GM18502 (cell line): ENCODE measurements around the gene MYBPH.

Source experiments
- ATAC-seq: cut with Tn5 transposase; IDR thresholded peaks from one replicate; pipeline ENCODE4 v1.9.1; 2021; ENCODE audit warnings: mild to moderate bottlenecking; ENCODE audit not compliant: unreplicated experiment, poor library complexity

Gene MYBPH

GRCh38 chr1:203201516-203202205 lies 26.0 kb upstream of the MYBPH start:
- no peak for ATAC-seq

DNA sequence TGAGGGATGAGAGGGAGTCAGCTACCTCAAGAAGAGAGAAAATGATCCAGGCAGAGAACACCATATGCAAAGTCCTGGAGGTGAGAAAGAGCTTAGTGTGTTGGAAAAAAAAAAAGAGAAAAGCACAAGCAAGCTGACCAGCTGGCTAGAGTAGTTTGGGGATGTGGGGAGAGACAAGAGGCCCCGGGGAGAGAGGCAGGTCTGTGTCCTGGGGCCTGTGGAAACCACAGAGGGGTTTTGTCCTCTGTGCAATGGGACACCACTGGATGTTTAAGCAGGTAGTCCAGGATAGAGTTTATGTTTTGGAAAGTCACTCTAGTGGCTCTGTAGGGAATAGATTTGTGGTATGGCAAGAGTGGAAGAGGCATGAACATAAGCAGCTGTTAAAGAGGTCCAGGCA lies 25.3 kb upstream of the MYBPH start:
- ATAC-seq = no peak

- ATAC-seq = no peak
Measured at GRCh38 chr1:203199816-203200571, 24.4 kb upstream of the MYBPH start.

DNA sequence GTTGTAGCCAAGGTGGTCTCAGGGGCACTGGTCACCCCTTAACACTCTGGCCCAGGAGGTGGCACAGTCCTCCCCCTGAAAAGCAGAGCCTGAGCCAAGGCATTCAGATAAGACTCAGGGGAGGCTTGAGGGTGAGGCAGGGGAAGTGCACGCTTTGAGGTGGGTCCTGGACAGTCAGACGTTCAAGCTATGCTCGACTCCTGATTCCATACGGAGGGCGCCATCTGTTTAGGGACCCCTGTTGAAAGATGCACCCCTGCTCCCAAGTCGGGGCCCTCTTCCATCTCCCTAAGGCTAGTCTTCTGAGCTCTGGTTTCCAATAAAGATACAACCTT lies 23.8 kb upstream of the MYBPH start:
- no peak for ATAC-seq

DNA sequence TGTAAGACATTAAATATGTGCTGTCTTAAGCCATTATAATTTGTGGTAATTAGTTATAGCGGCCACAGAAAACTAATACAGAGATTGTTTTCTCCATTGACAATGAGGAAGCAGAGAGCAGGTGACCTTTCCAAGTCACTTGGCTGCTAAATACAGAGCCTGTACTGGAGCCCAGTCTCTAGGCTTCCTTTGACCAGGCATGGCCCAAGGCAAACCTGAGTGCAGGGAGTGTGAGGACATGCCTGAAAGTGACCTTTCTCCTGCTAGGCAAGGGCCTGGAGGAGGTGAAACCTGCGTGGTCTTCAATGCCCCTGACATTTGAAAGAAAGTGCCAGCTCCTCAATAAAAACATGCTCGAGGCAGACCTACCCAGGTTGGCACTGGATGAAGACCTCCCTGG lies 23.4 kb upstream of the MYBPH start:
- no peak for ATAC-seq

- ATAC-seq = no peak
Measured at GRCh38 chr1:203197625-203198024, 22.0 kb upstream of the MYBPH start.

DNA sequence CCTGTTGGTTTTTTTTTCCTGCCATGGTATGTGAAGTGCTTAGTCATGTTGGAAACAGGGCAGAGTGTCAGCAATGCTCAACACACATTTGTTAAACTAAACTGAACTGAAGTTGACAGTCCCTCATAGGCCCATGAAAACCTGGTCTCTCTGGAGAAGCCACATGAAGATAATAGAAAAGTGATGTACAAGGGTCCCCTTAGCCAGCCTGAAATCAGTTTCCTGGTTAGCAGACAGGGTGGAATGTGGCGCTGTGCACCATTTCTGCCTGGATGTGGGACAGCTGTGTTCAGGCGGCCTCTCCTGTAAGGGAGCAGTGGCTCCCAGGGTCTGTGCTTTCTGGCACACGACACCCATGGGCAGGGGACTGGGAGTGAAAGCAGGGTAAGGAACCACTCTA lies 20.7 kb upstream of the MYBPH start:
- ATAC-seq = no peak

DNA sequence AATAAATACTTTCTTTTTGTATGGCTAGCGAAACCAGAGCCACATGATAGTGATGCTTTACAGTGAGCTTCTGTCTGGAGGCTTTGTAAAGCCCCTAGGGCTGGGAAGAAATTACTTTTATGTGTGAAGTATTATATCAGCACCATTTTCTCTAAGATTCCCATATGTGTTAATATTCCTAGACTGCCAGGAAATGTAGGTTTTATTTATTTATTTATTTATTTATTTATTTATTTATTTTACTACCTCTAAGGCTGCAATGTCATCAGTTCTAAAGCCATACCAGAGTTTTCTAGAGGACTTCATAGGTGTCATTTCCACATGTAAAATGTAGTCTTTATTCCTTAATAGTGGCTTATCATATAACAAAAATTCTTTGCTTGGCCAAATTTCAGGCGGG lies 15.3 kb upstream of the MYBPH start:
- no peak for ATAC-seq

DNA sequence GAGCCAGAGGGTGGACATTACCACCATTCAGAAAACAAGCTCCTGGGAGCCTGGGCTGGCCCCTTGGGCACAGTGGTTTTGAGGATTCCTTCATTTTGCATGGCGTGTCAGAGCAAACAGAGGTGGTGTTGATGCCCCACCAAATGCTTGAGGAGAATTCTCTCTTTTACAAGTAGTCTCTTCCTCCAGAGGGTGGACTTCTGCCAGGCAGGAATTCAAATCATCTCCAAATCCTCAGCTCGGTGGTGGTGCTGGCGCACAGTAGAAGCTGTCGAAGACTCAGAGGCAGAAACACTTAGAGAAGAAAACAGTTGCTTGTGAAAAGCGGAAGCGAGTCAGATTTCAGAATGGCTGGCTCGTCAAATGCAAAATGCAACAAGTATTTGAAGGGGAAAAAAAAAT lies 14.3 kb upstream of the MYBPH start:
- no peak for ATAC-seq

- ATAC-seq = no peak
Measured at GRCh38 chr1:203188686-203189232, 13.1 kb upstream of the MYBPH start.

- no peak for ATAC-seq
Measured at GRCh38 chr1:203187689-203188264, 12.2 kb upstream of the MYBPH start.

- ATAC-seq = no peak
Measured at GRCh38 chr1:203187304-203187685, 11.7 kb upstream of the MYBPH start.

DNA sequence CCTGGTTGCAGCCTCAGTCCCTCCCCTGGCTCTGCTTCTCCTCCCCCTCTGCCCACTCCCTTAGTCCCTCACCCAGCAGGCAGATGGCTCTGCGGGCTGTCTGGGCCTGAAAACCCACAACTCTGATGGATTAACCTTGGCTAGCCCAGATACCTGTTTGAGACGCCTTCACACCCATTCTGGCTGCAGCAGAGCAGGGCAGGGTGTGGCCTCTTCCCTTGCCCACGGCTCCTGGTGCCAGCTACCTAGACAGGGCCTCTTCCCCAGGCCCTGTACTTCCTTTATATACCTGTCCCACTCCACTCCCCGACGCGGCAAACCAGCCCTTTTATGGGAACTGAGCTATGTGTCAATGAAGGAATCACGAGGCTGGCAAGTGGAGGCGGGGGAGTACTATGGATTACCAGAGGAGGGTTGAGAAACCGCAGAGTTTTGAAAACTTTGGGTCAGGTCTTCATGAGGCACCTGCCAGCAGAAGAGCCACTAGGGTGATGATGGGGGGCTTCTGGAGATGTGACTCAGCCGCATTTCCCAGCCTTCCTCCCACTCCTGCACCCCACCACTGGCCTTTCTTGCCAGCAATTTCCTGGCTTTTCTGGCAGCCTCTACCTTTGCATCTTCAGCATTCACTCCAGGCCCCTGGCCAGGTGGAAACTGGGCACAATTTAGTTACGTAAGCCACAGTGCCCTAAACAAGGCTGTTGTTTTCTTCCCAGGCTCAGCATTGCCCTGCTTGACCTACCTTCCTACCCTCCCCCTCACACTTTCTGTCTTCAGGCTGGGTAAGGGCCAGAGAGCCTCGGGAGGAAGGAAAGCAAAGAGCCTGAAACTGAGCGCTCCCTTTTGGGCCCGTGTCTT lies 11.0 kb upstream of the MYBPH start, which contains the start of gene CHI3L1:
Gene CHI3L1, minus strand, starts transcription at position 259 of the 858 bp plus-strand sequence. Its CDS starts 81 bp downstream, at position 178.
- ATAC-seq = no peak

DNA sequence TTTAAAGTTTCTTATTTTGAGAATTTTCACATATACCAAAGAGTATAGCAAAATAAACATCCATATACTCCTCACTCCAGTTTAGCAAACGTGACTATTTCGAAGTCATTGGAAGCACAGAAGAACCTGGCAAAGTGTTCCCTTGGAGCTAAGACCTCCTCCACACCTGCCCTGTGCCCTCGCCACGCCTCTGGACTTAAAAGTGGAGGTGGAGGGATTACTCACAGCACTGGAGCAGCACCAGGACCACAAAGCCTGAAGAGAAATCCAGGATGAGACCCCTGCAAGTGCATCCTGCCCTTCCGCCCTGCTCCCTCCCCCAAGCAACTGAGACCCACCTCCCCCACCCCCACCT lies 10.4 kb upstream of the MYBPH start:
- no peak for ATAC-seq

- ATAC-seq = no peak
Measured at GRCh38 chr1:203185585-203185984, 10.0 kb upstream of the MYBPH start.

DNA sequence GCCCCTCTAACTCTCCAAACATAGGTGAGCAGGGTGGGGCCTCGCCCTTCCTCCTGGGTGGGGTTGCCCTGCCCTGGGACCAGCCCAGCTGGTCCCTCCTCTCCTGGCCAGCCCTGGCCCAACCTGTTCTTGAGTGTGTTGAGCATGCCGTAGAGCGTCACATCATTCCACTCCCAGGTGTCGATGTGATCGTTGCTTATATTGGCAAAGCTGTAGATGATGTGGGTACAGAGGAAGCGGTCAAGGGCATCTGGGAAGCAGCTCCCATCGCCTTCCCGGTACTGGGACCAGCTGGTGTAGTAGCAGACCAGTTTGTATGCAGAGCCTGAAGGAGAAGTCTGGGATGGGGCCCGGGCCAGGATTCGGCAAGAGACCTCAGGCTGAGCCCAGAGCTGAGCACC lies 9.4 kb upstream of the MYBPH start:
- ATAC-seq = no peak

DNA sequence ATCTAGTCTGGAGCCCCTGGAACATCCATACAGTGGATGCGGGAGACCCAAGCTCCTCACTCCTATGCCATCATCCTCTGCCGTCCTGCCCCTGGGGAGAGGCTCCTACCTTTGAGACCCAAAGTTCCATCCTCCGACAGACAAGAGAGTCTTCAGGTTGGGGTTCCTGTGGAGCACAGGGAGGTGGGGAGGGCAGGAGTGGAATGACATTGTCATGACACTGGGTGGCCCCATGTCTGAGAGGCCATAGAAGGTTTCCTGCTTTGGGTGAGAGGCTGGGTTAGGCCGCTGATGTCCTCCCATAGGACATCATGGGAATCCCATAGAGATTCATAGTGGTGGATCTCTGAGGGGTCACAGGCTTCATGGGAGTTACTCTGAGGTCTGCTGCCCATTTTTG lies 8.8 kb upstream of the MYBPH start:
- ATAC-seq = no peak

DNA sequence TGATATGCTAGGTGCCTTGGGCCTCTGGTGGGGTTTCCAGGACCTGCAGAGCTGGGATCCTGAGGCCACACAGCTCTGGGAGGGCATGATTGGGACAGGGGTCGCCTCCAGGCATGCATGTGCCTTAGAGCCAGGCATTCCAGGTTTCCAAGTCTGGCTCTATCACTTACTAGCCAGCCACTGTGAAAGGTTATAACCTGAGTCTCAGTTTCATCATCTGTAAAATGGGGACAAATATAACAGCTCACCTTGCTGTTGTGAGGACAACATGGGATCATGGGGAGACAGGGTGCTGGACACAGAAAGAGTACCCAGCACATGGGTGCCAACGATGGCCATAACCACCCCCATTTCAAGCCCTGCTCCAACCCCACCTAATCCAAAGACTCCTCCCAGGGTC lies 8.2 kb upstream of the MYBPH start:
- ATAC-seq = no peak

- ATAC-seq = no peak
Measured at GRCh38 chr1:203182387-203182953, 6.8 kb upstream of the MYBPH start.
